Vagina (tissue), 2 donors: Measurements from ENCODE around the gene SLCO2B1.

Experiments
- POLR2AphosphoS5 ChIP-seq, 2 donors: sonication (generic); formaldehyde crosslinking; IDR thresholded peaks; one replicate each; pipeline ENCODE4 v1.9.0; 2017; ENCODE audit warnings: antibody characterized with exemption in 2 of 2, mild to moderate bottlenecking in 2 of 2, low read depth in 1 of 2; ENCODE audit not compliant: insufficient read depth in 1 of 2
- TF ChIP-seq, protein P1 (sequence below), 3 experiments: fragments of 450-650 bp in 2 of 3; fragments of 200-600 bp in 1 of 3; sonication (generic) in 1 of 3; IDR thresholded peaks; one replicate each; pipeline ENCODE4 v1.5.1; 2017 to 2019; ENCODE audit warnings: antibody characterized with exemption in 3 of 3, mild to moderate bottlenecking in 2 of 3, moderate library complexity in 2 of 3

DNA sequence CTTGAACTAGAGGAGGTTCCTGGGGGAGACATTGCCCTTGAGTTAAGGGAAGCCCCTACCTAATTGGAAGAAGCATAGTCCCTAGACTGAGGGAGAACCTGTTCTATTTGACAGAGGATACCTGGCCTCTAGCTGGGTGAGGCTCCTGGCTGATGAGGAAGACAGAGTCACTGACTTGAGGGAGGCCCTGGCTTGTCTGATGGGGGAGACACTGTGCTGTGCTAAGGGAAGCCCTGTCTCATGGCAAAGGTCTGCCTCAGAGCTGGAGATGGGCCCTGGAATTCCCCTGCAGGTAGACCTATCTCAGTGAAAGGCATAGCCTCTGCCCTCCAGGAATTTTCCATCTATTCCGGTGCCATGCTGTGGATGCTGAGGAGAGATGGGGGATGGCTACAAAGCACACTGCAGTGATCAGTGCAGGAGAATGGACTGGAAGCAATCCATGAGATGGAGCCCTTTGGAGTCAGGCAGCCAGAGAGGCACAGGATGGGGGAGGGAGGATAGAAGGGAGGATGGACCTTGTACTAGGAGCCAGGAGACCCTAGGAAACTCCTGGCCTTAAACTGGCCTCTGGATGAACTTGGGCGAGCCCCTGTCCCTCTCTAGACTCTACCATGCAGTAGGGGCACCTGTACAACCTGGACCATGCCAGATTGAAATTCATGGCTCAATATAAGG lies 39.9 kb downstream of the SLCO2B1 start:
- TF ChIP-seq, protein P1, sequence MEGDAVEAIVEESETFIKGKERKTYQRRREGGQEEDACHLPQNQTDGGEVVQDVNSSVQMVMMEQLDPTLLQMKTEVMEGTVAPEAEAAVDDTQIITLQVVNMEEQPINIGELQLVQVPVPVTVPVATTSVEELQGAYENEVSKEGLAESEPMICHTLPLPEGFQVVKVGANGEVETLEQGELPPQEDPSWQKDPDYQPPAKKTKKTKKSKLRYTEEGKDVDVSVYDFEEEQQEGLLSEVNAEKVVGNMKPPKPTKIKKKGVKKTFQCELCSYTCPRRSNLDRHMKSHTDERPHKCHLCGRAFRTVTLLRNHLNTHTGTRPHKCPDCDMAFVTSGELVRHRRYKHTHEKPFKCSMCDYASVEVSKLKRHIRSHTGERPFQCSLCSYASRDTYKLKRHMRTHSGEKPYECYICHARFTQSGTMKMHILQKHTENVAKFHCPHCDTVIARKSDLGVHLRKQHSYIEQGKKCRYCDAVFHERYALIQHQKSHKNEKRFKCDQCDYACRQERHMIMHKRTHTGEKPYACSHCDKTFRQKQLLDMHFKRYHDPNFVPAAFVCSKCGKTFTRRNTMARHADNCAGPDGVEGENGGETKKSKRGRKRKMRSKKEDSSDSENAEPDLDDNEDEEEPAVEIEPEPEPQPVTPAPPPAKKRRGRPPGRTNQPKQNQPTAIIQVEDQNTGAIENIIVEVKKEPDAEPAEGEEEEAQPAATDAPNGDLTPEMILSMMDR (IDR thresholded peaks at IDR 0.05) = no peak
- TF ChIP-seq POLR2AphosphoS5 (IDR thresholded peaks at IDR 0.05; ENCODE audit: insufficient read depth in 1 of 2, low read depth in 1 of 2) = no peak
